Neuronal stem cell (in vitro differentiated cells): Measurements from ENCODE around the gene CLEC18A.

Source experiments
- DNase-seq: peaks from one replicate; pipeline ENCODE4 v3.0.0-alpha.2; 2013; ENCODE audit warnings: low spot score
- H2AFZ ChIP-seq: one replicate; pipeline ENCODE4 v1.6.1; 2013; ENCODE audit warnings: mild to moderate bottlenecking, low read length, inconsistent platforms
- H2AK5ac ChIP-seq: 2 replicates; pipeline ENCODE4 v1.6.1; 2013; ENCODE audit warnings: low read depth, mild to moderate bottlenecking, inconsistent platforms, low read length, moderate library complexity, mixed read lengths
- H2BK120ac ChIP-seq: 2 replicates; pipeline ENCODE4 v1.6.1; 2013; ENCODE audit warnings: low read depth, mild to moderate bottlenecking, inconsistent platforms, low read length, moderate library complexity, mixed read lengths
- H2BK12ac ChIP-seq: one replicate; pipeline ENCODE4 v1.6.1; 2013; ENCODE audit warnings: low read length, inconsistent platforms
- H2BK15ac ChIP-seq: 2 replicates; pipeline ENCODE4 v1.6.1; 2013; ENCODE audit warnings: mild to moderate bottlenecking, low read length, inconsistent platforms, mixed read lengths
- H2BK5ac ChIP-seq: one replicate; pipeline ENCODE4 v1.6.1; 2013; ENCODE audit warnings: inconsistent platforms, mild to moderate bottlenecking, low read length, moderate library complexity
- H3K14ac ChIP-seq: one replicate; pipeline ENCODE4 v1.6.1; 2013; ENCODE audit warnings: low read length, inconsistent platforms
- H3K18ac ChIP-seq: 2 replicates; pipeline ENCODE4 v1.6.1; 2013; ENCODE audit warnings: low read length, inconsistent platforms
- H3K23ac ChIP-seq: 2 replicates; pipeline ENCODE4 v1.6.1; 2013; ENCODE audit warnings: low read depth, mild to moderate bottlenecking, mixed read lengths, low read length, inconsistent platforms; ENCODE audit not compliant: poor library complexity
- H3K27ac ChIP-seq: replicated peaks from 3 replicates; pipeline ENCODE4 v1.5.1; 2013; ENCODE audit warnings: low read length, inconsistent platforms
- H3K27me3 ChIP-seq, 3 experiments: 2 replicates each; pipeline ENCODE4 v1.6.1; 2013; ENCODE audit warnings: low read length in 3 of 3, mild to moderate bottlenecking in 2 of 3, inconsistent platforms in 1 of 3, low read depth in 1 of 3, mixed read lengths in 1 of 3, moderate library complexity in 1 of 3; ENCODE audit not compliant: control insufficient read depth in 3 of 3, insufficient read depth in 3 of 3
- H3K36me3 ChIP-seq, 2 donors: replicated peaks in 1 of 2; 2 replicates each; pipeline ENCODE4 v1.6.1; 2013; ENCODE audit warnings: low read length in 2 of 2; ENCODE audit not compliant: control insufficient read depth in 2 of 2, insufficient read depth in 2 of 2
- H3K4ac ChIP-seq: 2 replicates; pipeline ENCODE4 v1.6.1; 2013; ENCODE audit warnings: inconsistent platforms, mild to moderate bottlenecking, low read length, moderate library complexity
- H3K4me1 ChIP-seq, 2 donors: 1 replicate in 1 of 2; 2 replicates in 1 of 2; pipeline ENCODE4 v1.6.1; 2013; ENCODE audit warnings: low read length in 2 of 2, low read depth in 1 of 2; ENCODE audit not compliant: control insufficient read depth in 2 of 2, insufficient read depth in 1 of 2
- H3K4me2 ChIP-seq: one replicate; pipeline ENCODE4 v1.6.1; 2013; ENCODE audit warnings: mild to moderate bottlenecking, low read length, inconsistent platforms; ENCODE audit not compliant: insufficient read depth, poor library complexity, severe bottlenecking
- H3K4me3 ChIP-seq, 2 donors: 2 replicates each; pipeline ENCODE4 v1.5.1; 2013; ENCODE audit warnings: low read length in 2 of 2, mild to moderate bottlenecking in 2 of 2, inconsistent platforms in 1 of 2, moderate library complexity in 1 of 2
- H3K79me1 ChIP-seq: one replicate; pipeline ENCODE4 v1.6.1; 2013; ENCODE audit warnings: low read depth, mild to moderate bottlenecking, inconsistent platforms, low read length, moderate library complexity
- H3K9ac ChIP-seq: one replicate; pipeline ENCODE4 v1.6.1; 2013; ENCODE audit warnings: mild to moderate bottlenecking, low read depth, low read length, inconsistent platforms; ENCODE audit not compliant: poor library complexity
- H3K9me3 ChIP-seq, 2 donors: replicated peaks in 1 of 2; 2 replicates each; pipeline versions ENCODE3 to v1.6.1; 2013; ENCODE audit warnings: low read length in 2 of 2, mild to moderate bottlenecking in 2 of 2, inconsistent platforms in 1 of 2, low read depth in 1 of 2, mixed read lengths in 1 of 2, moderate library complexity in 1 of 2; ENCODE audit not compliant: control insufficient read depth in 2 of 2, insufficient read depth in 1 of 2
- H4K8ac ChIP-seq: one replicate; pipeline ENCODE4 v1.6.1; 2013; ENCODE audit warnings: low read depth, mild to moderate bottlenecking, inconsistent platforms, low read length, moderate library complexity
- H4K91ac ChIP-seq: one replicate; pipeline ENCODE4 v1.6.1; 2013; ENCODE audit warnings: low read length, low read depth, mild to moderate bottlenecking, inconsistent platforms; ENCODE audit not compliant: poor library complexity
- WGBS, 2 donors: extraction: QIAGEN DNeasy Blood & Tissue Kit; methylation state at CpG; one replicate each; pipeline ENCODE4 v1.1.7; 2013; ENCODE audit warnings: missing lambda C conversion rate in 2 of 2, mixed read lengths in 1 of 2; ENCODE audit not compliant: insufficient read length in 2 of 2, insufficient replicate concordance in 1 of 2; ENCODE audit errors: extremely low coverage in 2 of 2; 5-methylcytosine and 5-hydroxymethylcytosine counted together

Gene CLEC18A

GRCh38 chr16:69921127-69921526 lies 30.0 kb upstream of the CLEC18A start:
- Histone ChIP-seq H3K9me3 (no peaks in the 10 kb centered on the region), H2AK5ac (no peak overlapping the region)

GRCh38 chr16:69922200-69922599 lies 28.9 kb upstream of the CLEC18A start:
- no peak for DNase-seq
- no peaks in the 10 kb centered on the region for H3K79me1 ChIP-seq
- H2AK5ac ChIP-seq, result no peak overlapping the region
- no CpG with 5 or more reads among the region's 6 CpGs for WGBS, 2 donors
- no peak overlapping the region for H3K4me2 ChIP-seq
- no peak overlapping the region for H3K4ac ChIP-seq
- H2BK5ac ChIP-seq, result no peak overlapping the region
- no peak overlapping the region for H2BK12ac ChIP-seq
- no peaks in the 10 kb centered on the region for H3K27me3 ChIP-seq
- H3K23ac ChIP-seq, result no peak overlapping the region
- no peak overlapping the region for H2BK120ac ChIP-seq
- no peak overlapping the region for H3K14ac ChIP-seq
- H4K91ac ChIP-seq, result no peak overlapping the region
- H3K36me3 ChIP-seq, result peaks cover 0 to 5% of the 10 kb centered on the region in 2 donors
- no peak overlapping the region for H3K9ac ChIP-seq
- H3K18ac ChIP-seq, result no peak overlapping the region
- no peak overlapping the region for H2AFZ ChIP-seq
- peaks cover 13 to 14% of the 10 kb centered on the region in 2 donors for H3K4me1 ChIP-seq
- no peak overlapping the region for H4K8ac ChIP-seq
- no peak overlapping the region for H3K4me3 ChIP-seq
- no peak overlapping the region for H2BK15ac ChIP-seq
- H3K9me3 ChIP-seq, result no peaks in the 10 kb centered on the region
- no peak overlapping the region for H3K27ac ChIP-seq

More at GRCh38 chr16:69921127-69921526, 30.0 kb upstream of the CLEC18A start:
- Histone ChIP-seq H2AFZ (no peak overlapping the region), H3K4ac (no peak overlapping the region), H3K9ac (no peak overlapping the region), H3K4me1 (peaks cover 15 to 16% of the 10 kb centered on the region in 2 donors), H2BK12ac (no peak overlapping the region), H3K36me3 (peaks cover 0 to 5% of the 10 kb centered on the region in 2 donors), H3K4me2 (no peak overlapping the region), H3K79me1 (no peaks in the 10 kb centered on the region), H3K18ac (no peak overlapping the region), H3K23ac (no peak overlapping the region), H3K27ac (no peak overlapping the region), H2BK15ac (no peak overlapping the region), H2BK5ac (no peak overlapping the region), H2BK120ac (no peak overlapping the region), H4K8ac (no peak overlapping the region), H3K4me3 (no peak overlapping the region), H3K27me3 (no peaks in the 10 kb centered on the region), H4K91ac (no peak overlapping the region), H3K14ac (no peak overlapping the region)
- WGBS, 2 donors, result no CpG with 5 or more reads among the region's 2 CpGs
- DNase-seq, result no peak

- Histone ChIP-seq H3K4me3 (no peak overlapping the region), H2BK5ac (no peak overlapping the region), H3K9ac (no peak overlapping the region), H2BK15ac (no peak overlapping the region), H3K9me3 (no peaks in the 10 kb centered on the region), H2BK120ac (no peak overlapping the region), H3K18ac (no peak overlapping the region), H3K27ac (no peak overlapping the region), H4K8ac (no peak overlapping the region), H3K4me1 (peaks cover 4% of the 10 kb centered on the region in 2 donors), H3K23ac (no peak overlapping the region), H3K14ac (no peak overlapping the region), H2AK5ac (no peak overlapping the region), H3K36me3 (peaks cover 0 to 7% of the 10 kb centered on the region in 2 donors), H3K27me3 (no peaks in the 10 kb centered on the region), H2BK12ac (no peak overlapping the region), H3K4ac (no peak overlapping the region), H2AFZ (no peak overlapping the region), H4K91ac (no peak overlapping the region), H3K79me1 (no peaks in the 10 kb centered on the region), H3K4me2 (no peak overlapping the region)
- DNase-seq, result no peak
- no CpG with 5 or more reads among the region's 11 CpGs for WGBS, 2 donors
Measured at GRCh38 chr16:69924041-69924775, 26.9 kb upstream of the CLEC18A start.

GRCh38 chr16:69924777-69925191 lies 26.4 kb upstream of the CLEC18A start:
- no peak overlapping the region for H3K4ac ChIP-seq
- no peak overlapping the region for H3K23ac ChIP-seq
- no peak overlapping the region for H3K14ac ChIP-seq
- no CpG with 5 or more reads among the region's 19 CpGs for WGBS, 2 donors
- H3K27me3 ChIP-seq, result no peaks in the 10 kb centered on the region
- no peak overlapping the region for H3K4me3 ChIP-seq
- H4K8ac ChIP-seq, result no peak overlapping the region
- H2BK120ac ChIP-seq, result no peak overlapping the region
- no peak for DNase-seq
- H3K4me1 ChIP-seq, result peaks cover 4% of the 10 kb centered on the region in 2 donors
- H2BK5ac ChIP-seq, result no peak overlapping the region
- H3K36me3 ChIP-seq, result peaks cover 0 to 13% of the 10 kb centered on the region in 2 donors
- no peak overlapping the region for H4K91ac ChIP-seq
- no peak overlapping the region for H2BK15ac ChIP-seq
- no peaks in the 10 kb centered on the region for H3K9me3 ChIP-seq
- H2AFZ ChIP-seq, result no peak overlapping the region
- no peak overlapping the region for H3K4me2 ChIP-seq
- no peak overlapping the region for H2AK5ac ChIP-seq
- H3K9ac ChIP-seq, result no peak overlapping the region
- no peaks in the 10 kb centered on the region for H3K79me1 ChIP-seq
- H3K27ac ChIP-seq, result no peak overlapping the region
- H2BK12ac ChIP-seq, result no peak overlapping the region
- H3K18ac ChIP-seq, result peak overlapping the region; percentile 66
